ENCODE results near the gene CPNE9. TPM values are rescaled to one million over a fixed set of nuclear protein-coding genes. Genes with fewer than 3 reads are reported as not detected.

Gene CPNE9
- total and polyA plus RNA-seq, 2 of the 8 experiments (the other 6 are each of a cell fraction or from before 2014, with no cell fraction given), result 4.8 to 6.0 TPM

- CTCF ChIA-PET (ENCODE audit: partially characterized antibody), result interaction anchor here (1.0 to 8.8 kb wide), 4 partner anchors 9 to 214 kb away, joined by 3 to 84 read pairs (median 4); no protein-coding TSS in a partner anchor
- H3K79me2 ChIP-seq (ENCODE audit: control insufficient read depth in 1 of 2, insufficient read depth in 2 of 2, low read length in 2 of 2), result no peaks in the 10 kb centered on the region
- no peak overlapping the region for H2AFZ ChIP-seq (ENCODE audit: low read length)
- POLR2A ChIA-PET (ENCODE audit: partially characterized antibody), result interaction anchor here (1.0 kb wide), 1 partner anchor 11 kb away, joined by 5 read pairs; no protein-coding TSS in a partner anchor
- H3K36me3 ChIP-seq (ENCODE audit: control insufficient read depth in 2 of 4, insufficient read depth in 4 of 4, low read length in 3 of 4), result no peaks in the 10 kb centered on the region
- no peak overlapping the region for H3K23ac ChIP-seq (ENCODE audit: insufficient read length)
- no peak overlapping the region for H3K4ac ChIP-seq (replicated peaks; ENCODE audit: insufficient read length, low read depth, low read length)
- H2BK12ac ChIP-seq (ENCODE audit: low read depth, low read length), result no peak overlapping the region
- H4K5ac ChIP-seq (ENCODE audit: insufficient read length, low read depth, low read length), result no peak overlapping the region
- no peak overlapping the region for H2BK5ac ChIP-seq (ENCODE audit: low read depth, low read length)
- no peak overlapping the region for H2BK120ac ChIP-seq (replicated peaks; ENCODE audit: low read depth, low read length)
- 80% methylated on average over 6 of the region's 6 CpGs; no CpG with 5 or more reads in 1 of the 2 experiments for WGBS, 2 experiments (ENCODE audit: extremely low coverage in 1 of 2, insufficient coverage in 1 of 2, insufficient read length in 1 of 2, insufficient replicate concordance in 2 of 2, low coverage in 1 of 2, low lambda C conversion rate in 2 of 2, missing lambda C conversion rate in 1 of 2)
- H3K9me3 ChIP-seq (ENCODE audit: insufficient read depth in 2 of 2, low read depth in 1 of 2, low read length in 1 of 2), result no peaks in the 10 kb centered on the region
- H3K4me2 ChIP-seq (ENCODE audit: insufficient read depth in 1 of 2, low read depth in 2 of 2, low read length in 2 of 2), result no peak overlapping the region
- H4K20me1 ChIP-seq (replicated peaks in 1 of 2; ENCODE audit: control insufficient read depth in 1 of 2, insufficient read depth in 2 of 2, low read length in 2 of 2), result peaks cover 0 to 3% of the 10 kb centered on the region in 2 experiments
- H3K14ac ChIP-seq (ENCODE audit: insufficient read length), result no peak overlapping the region
- H2AK5ac ChIP-seq (ENCODE audit: low read depth, low read length), result no peak overlapping the region
- H3K56ac ChIP-seq (replicated peaks; ENCODE audit: insufficient read length, low read depth, low read length), result no peak overlapping the region
- H3K27me3 ChIP-seq (replicated peaks in 1 of 4; ENCODE audit: control insufficient read depth in 3 of 4, extremely low read depth in 1 of 4, insufficient read depth in 3 of 4, low read length in 3 of 4), result peaks cover 0 to 3% (median 0%) of the 10 kb centered on the region in 4 experiments; a peak in 2 of 7 replicates
- no peak overlapping the region for H2BK15ac ChIP-seq (ENCODE audit: low read length)
- no peak overlapping the region for H4K91ac ChIP-seq (replicated peaks; ENCODE audit: insufficient read length, low read length)
- FAIRE-seq, result no peak
- H3K27ac ChIP-seq (ENCODE audit: low read depth, low read length), result no peak overlapping the region
- peak; percentile 3 to 36 (median 19); a peak in 3 of 4 replicates for TF ChIP-seq CTCF (IDR thresholded peaks at IDR 0.05; ENCODE audit: control extremely low read depth in 1 of 3, insufficient read depth in 1 of 3, low read depth in 1 of 3, low read length in 3 of 3)
- no peak for TF ChIP-seq GABPA (IDR thresholded peaks at IDR 0.05; ENCODE audit: borderline replicate concordance, insufficient read depth, low read length)
- peak; percentile 29 to 42; a peak in 3 of 4 replicates for TF ChIP-seq RAD21 (IDR thresholded peaks at IDR 0.05 in 1 of 2, conservative IDR thresholded peaks at IDR 0.05 in 1 of 2; ENCODE audit: low read depth in 2 of 2, low read length in 2 of 2)
- no peak for TF ChIP-seq TEAD4 (IDR thresholded peaks at IDR 0.05; ENCODE audit: low read depth, low read length)
- H4K8ac ChIP-seq (ENCODE audit: extremely low read depth, insufficient read depth, low read length), result no peak overlapping the region
- peaks cover 0 to 3% (median 0%) of the 10 kb centered on the region in 4 experiments; a peak in 1 of 7 replicates for H3K4me1 ChIP-seq (replicated peaks in 1 of 4; ENCODE audit: control insufficient read depth in 3 of 4, insufficient read depth in 4 of 4, low read length in 3 of 4)
- DNase-seq (ENCODE audit: low read depth in 1 of 2, low spot score in 2 of 2), result no peak
- H2BK20ac ChIP-seq (ENCODE audit: low read length), result no peak overlapping the region
- no peak overlapping the region for H3K9ac ChIP-seq (replicated peaks in 1 of 4; ENCODE audit: extremely low read depth in 1 of 4, low read depth in 3 of 4, low read length in 3 of 4)
- H3K4me3 ChIP-seq (ENCODE audit: extremely low read depth in 1 of 4, insufficient read depth in 2 of 4, low read depth in 3 of 4, low read length in 4 of 4), result no peak overlapping the region
- H3K18ac ChIP-seq (ENCODE audit: extremely low read depth, low read length), result no peak overlapping the region
- H3K79me1 ChIP-seq (ENCODE audit: low read depth, low read length), result no peaks in the 10 kb centered on the region
- H3K23me2 ChIP-seq (ENCODE audit: low read depth, low read length), result peaks cover 9% of the 10 kb centered on the region; the same call in 1 of the 2 replicates
Observed at GRCh38 chr3:9715764-9716437, 12.3 kb downstream of the CPNE9 start.
